Thyroid gland (tissue), 4 donors: Measurements from ENCODE around the gene AKAP6. TPM values are rescaled to one million over a fixed set of nuclear protein-coding genes. Genes with fewer than 3 reads are reported as not detected.

Experiments
- DNase-seq, 2 donors: peaks; one replicate each; pipeline ENCODE4 v3.0.0-alpha.2; 2019
- H3K27ac ChIP-seq, 3 donors: fragments of 200-600 bp; sonication (generic); 1 replicate in 2 of 3; 2 replicates in 1 of 3; pipeline ENCODE4 v1.5.1; 2016 to 2019; ENCODE audit warnings: mild to moderate bottlenecking in 1 of 3, moderate library complexity in 1 of 3
- H3K27me3 ChIP-seq: fragments of 200-600 bp; sonication (generic); one replicate; pipeline ENCODE4 v1.5.1; 2019
- H3K36me3 ChIP-seq, 2 donors: fragments of 200-600 bp; sonication (generic); one replicate each; pipeline ENCODE4 v1.5.1; 2016 to 2019
- H3K4me1 ChIP-seq, 2 donors: fragments of 200-600 bp; sonication (generic); one replicate each; pipeline ENCODE4 v1.5.1; 2017 to 2019
- H3K4me3 ChIP-seq, 3 donors: fragments of 200-600 bp; sonication (generic); replicated peaks in 1 of 3; 1 replicate in 2 of 3; 2 replicates in 1 of 3; pipeline ENCODE4 v1.5.1; 2016; ENCODE audit warnings: mild to moderate bottlenecking in 1 of 3
- H3K9me3 ChIP-seq: fragments of 200-600 bp; sonication (generic); one replicate; pipeline ENCODE4 v1.5.1; 2017
- CTCF ChIP-seq, 6 experiments: fragments of 200-600 bp in 3 of 6; fragments of 450-650 bp in 3 of 6; sonication (generic) in 3 of 6; IDR thresholded peaks; one replicate each; pipeline ENCODE4 v1.5.1; 2016 to 2019; ENCODE audit warnings: antibody characterized with exemption in 6 of 6, mild to moderate bottlenecking in 2 of 6, inconsistent platforms in 1 of 6, moderate library complexity in 1 of 6
- POLR2A ChIP-seq, 2 donors: fragments of 450-650 bp; IDR thresholded peaks; one replicate each; pipeline ENCODE4 v1.6.1; 2017; ENCODE audit warnings: antibody characterized with exemption in 2 of 2, mild to moderate bottlenecking in 2 of 2, moderate library complexity in 1 of 2
- WGBS, 2 donors: methylation state at CpG; one replicate each; pipeline ENCODE4 v1.1.5; 2017; 5-methylcytosine and 5-hydroxymethylcytosine counted together
- intact Hi-C: fragments of 100-400 bp; cut with DNase I; formaldehyde crosslinking; loops from one replicate; pipeline ENCODE4 v1.15.1; 2023
- total RNA-seq, 4 donors: library from RNA; depleted of rRNA; stranded (reverse); fragments of >200 nt; gene quantifications; one replicate each; pipeline ENCODE4 v1.2.3, GENCODE V29; 2016

The AKAP6 gene
- total RNA-seq, 4 donors from 2014 or later, result 13.0 to 34.5 (median 22.7) TPM

GRCh38 chr14:32627545-32628298, 298.6 kb downstream of the AKAP6 start:
- Histone ChIP-seq H3K27ac (no peak overlapping the region), H3K4me1 (no peaks in the 10 kb centered on the region), H3K4me3 (no peak overlapping the region), H3K36me3 (no peaks in the 10 kb centered on the region), H3K9me3 (no peaks in the 10 kb centered on the region), H3K27me3 (no peaks in the 10 kb centered on the region)
- 94 to 95% methylated on average over 4 of the region's 4 CpGs for WGBS, 2 donors
- DNase-seq, result no peak
- intact Hi-C loops, result no loop called here
- TF ChIP-seq CTCF (IDR thresholded peaks at IDR 0.05) (no peak), POLR2A (IDR thresholded peaks at IDR 0.05) (no peak)

GRCh38 chr14:32629236-32629635, 300.1 kb downstream of the AKAP6 start:
- no peak for DNase-seq
- no peaks in the 10 kb centered on the region for H3K4me1 ChIP-seq
- intact Hi-C loops, result no loop called here
- no peak overlapping the region for H3K4me3 ChIP-seq
- TF ChIP-seq POLR2A (IDR thresholded peaks at IDR 0.05), result no peak
- TF ChIP-seq CTCF (IDR thresholded peaks at IDR 0.05), result no peak
- no peak overlapping the region for H3K27ac ChIP-seq
- no peaks in the 10 kb centered on the region for H3K36me3 ChIP-seq
- WGBS, 2 donors, result 67 to 78% methylated on average over 3 of the region's 3 CpGs
- H3K27me3 ChIP-seq, result no peaks in the 10 kb centered on the region
- H3K9me3 ChIP-seq, result no peaks in the 10 kb centered on the region

DNA sequence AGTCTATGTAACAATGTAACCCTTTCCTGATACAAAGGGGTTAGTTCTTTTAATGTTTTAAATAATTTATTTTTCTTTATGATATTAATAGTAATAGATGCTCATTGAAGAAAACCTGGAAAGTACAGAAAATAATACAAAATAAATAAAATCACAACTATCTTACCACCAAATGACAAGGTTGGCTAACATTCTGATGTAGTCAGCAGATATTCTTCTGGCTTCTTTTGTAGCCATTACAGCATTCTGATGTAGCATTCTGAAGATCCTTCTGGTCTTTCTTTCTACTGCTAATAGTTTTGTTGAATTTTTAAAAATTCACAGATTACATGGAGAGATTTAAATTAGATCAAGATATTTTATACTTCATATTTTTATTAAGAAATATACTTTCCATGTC, 301.6 kb downstream of the AKAP6 start:
- Histone ChIP-seq H3K4me3 (no peak overlapping the region), H3K36me3 (no peaks in the 10 kb centered on the region), H3K4me1 (no peaks in the 10 kb centered on the region), H3K27me3 (no peaks in the 10 kb centered on the region), H3K27ac (no peak overlapping the region), H3K9me3 (no peaks in the 10 kb centered on the region)
- intact Hi-C loops, result no loop called here
- TF ChIP-seq POLR2A (IDR thresholded peaks at IDR 0.05) (no peak), CTCF (IDR thresholded peaks at IDR 0.05) (no peak)
- no peak for DNase-seq

DNA sequence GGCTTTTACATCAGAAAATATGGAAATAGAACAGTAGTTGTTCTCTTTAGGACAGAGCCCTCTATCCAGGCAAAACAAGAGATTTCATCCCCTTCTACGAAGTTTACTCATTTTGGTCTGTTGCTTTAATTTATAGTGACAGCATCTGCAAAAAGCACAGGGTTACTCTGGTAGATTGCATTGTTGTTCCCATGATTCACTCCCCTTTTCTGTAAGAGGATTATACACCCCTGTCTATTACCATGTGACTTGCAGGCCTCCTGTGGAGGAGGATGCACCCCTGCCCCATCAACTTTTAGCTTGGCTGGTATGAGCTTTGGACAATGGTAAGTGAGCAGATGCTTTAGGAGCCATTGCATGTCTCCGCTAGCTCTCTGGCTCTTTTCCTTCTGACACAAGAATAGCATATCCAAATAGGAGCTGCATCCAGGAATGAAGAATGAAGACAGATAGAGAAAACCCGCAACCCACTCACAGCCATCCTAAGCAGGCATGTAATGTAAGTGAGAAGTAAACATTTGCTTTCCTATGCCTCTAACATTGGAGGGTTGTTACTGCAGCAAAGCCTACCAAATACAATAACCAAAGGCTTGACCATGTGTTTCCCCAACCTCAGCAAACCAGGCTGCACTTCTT, 304.2 kb downstream of the AKAP6 start:
- no peak overlapping the region for H3K27ac ChIP-seq
- H3K4me1 ChIP-seq, result no peaks in the 10 kb centered on the region
- H3K36me3 ChIP-seq, result no peaks in the 10 kb centered on the region
- H3K4me3 ChIP-seq, result no peak overlapping the region
- TF ChIP-seq POLR2A (IDR thresholded peaks at IDR 0.05) (no peak), CTCF (IDR thresholded peaks at IDR 0.05) (no peak)
- 96 to 99% methylated on average over 3 of the region's 3 CpGs for WGBS, 2 donors
- DNase-seq, result no peak
- no peaks in the 10 kb centered on the region for H3K27me3 ChIP-seq
- H3K9me3 ChIP-seq, result no peaks in the 10 kb centered on the region
- intact Hi-C loops, result no loop called here

GRCh38 chr14:32633930-32634329, 304.8 kb downstream of the AKAP6 start:
- intact Hi-C loops, result no loop called here
- no peak for DNase-seq
- no peak overlapping the region for H3K27ac ChIP-seq
- TF ChIP-seq CTCF (IDR thresholded peaks at IDR 0.05), result no peak
- no peak for TF ChIP-seq POLR2A (IDR thresholded peaks at IDR 0.05)
- no peaks in the 10 kb centered on the region for H3K27me3 ChIP-seq
- no peaks in the 10 kb centered on the region for H3K9me3 ChIP-seq
- H3K36me3 ChIP-seq, result no peaks in the 10 kb centered on the region
- H3K4me1 ChIP-seq, result no peaks in the 10 kb centered on the region
- no peak overlapping the region for H3K4me3 ChIP-seq
